Esophagus muscularis mucosa (tissue), 4 donors: ENCODE measurements around the gene TNNC2. TPM values are rescaled to one million over a fixed set of nuclear protein-coding genes. Genes with fewer than 3 reads are reported as not detected.

Source experiments
- DNase-seq: peaks from one replicate; pipeline ENCODE4 v3.0.0-alpha.2; 2017; ENCODE audit errors: extremely low spot score
- H3K27ac ChIP-seq, 4 donors: fragments of 200-600 bp; sonication (generic); replicated peaks in 1 of 4; 1 replicate in 3 of 4; 2 replicates in 1 of 4; pipeline ENCODE4 v1.5.1; 2016 to 2019; ENCODE audit warnings: mild to moderate bottlenecking in 1 of 4
- H3K27me3 ChIP-seq, 4 donors: fragments of 200-600 bp; sonication (generic); one replicate each; pipeline versions ENCODE4 v1.5.1 to v1.6.0; 2016 to 2019
- H3K36me3 ChIP-seq, 4 donors: fragments of 200-600 bp; sonication (generic); one replicate each; pipeline ENCODE4 v1.5.1; 2016 to 2019
- H3K4me1 ChIP-seq, 4 donors: fragments of 200-600 bp; sonication (generic); one replicate each; pipeline ENCODE4 v1.5.1; 2016 to 2019
- H3K4me3 ChIP-seq, 4 donors: fragments of 200-600 bp; sonication (generic); 1 replicate in 2 of 4; 2 replicates in 2 of 4; pipeline ENCODE4 v1.5.1; 2016 to 2019; ENCODE audit warnings: mild to moderate bottlenecking in 4 of 4, moderate library complexity in 1 of 4
- H3K9me3 ChIP-seq, 4 donors: fragments of 200-600 bp; sonication (generic); 1 replicate in 3 of 4; 2 replicates in 1 of 4; pipeline ENCODE4 v1.5.1; 2016 to 2019
- CTCF ChIP-seq, 3 experiments: fragments of 200-600 bp in 2 of 3; fragments of 450-650 bp in 1 of 3; sonication (generic) in 2 of 3; IDR thresholded peaks; one replicate each; pipeline ENCODE4 v1.5.1; 2017 to 2019; ENCODE audit warnings: antibody characterized with exemption in 3 of 3, mild to moderate bottlenecking in 2 of 3, moderate library complexity in 1 of 3
- EP300 ChIP-seq: sonication (generic); formaldehyde crosslinking; IDR thresholded peaks from one replicate; pipeline ENCODE4 v1.6.1; 2017; ENCODE audit warnings: antibody characterized with exemption
- POLR2A ChIP-seq: fragments of 450-650 bp; IDR thresholded peaks from one replicate; pipeline ENCODE4 v1.6.1; 2017; ENCODE audit warnings: antibody characterized with exemption, moderate library complexity, mild to moderate bottlenecking, low read depth
- POLR2AphosphoS5 ChIP-seq, 2 donors: sonication (generic); formaldehyde crosslinking; IDR thresholded peaks; one replicate each; pipeline ENCODE4 v1.6.1; 2017; ENCODE audit warnings: antibody characterized with exemption in 2 of 2
- WGBS: methylation state at CpG from one replicate; pipeline ENCODE4 v1.1.5; 2018; 5-methylcytosine and 5-hydroxymethylcytosine counted together
- intact Hi-C: fragments of 100-400 bp; cut with DNase I; formaldehyde crosslinking; loops from one replicate; pipeline ENCODE4 v1.15.1; 2023
- total RNA-seq, 4 donors: library from RNA; depleted of rRNA; stranded (reverse); fragments of >200 nt; gene quantifications; one replicate each; pipeline versions ENCODE4 v1.1.0 to v1.2.1, GENCODE V29; 2016

Gene TNNC2
- total RNA-seq, 4 donors from 2014 or later, result 0.46 to 3.1 (median 1.8) TPM

GRCh38 chr20:45850926-45851325 is 23.8 kb upstream of the TNNC2 start:
- Histone ChIP-seq H3K4me1 (peaks cover 15 to 33% (median 20%) of the 10 kb centered on the region in 4 donors), H3K36me3 (peaks cover 19 to 75% (median 47%) of the 10 kb centered on the region in 4 donors), H3K9me3 (no peaks in the 10 kb centered on the region), H3K27me3 (no peaks in the 10 kb centered on the region), H3K4me3 (no peak overlapping the region), H3K27ac (no peak overlapping the region)
- intact Hi-C loops, result no loop called here
- DNase-seq, result no peak
- 92% methylated on average over 1 of the region's 1 CpG for WGBS
- no peak for TF ChIP-seq EP300
- TF ChIP-seq POLR2A, result no peak
- TF ChIP-seq POLR2AphosphoS5 (IDR thresholded peaks at IDR 0.05), result no peak
- TF ChIP-seq CTCF (IDR thresholded peaks at IDR 0.05), result no peak

GRCh38 chr20:45850238-45850637 is 23.1 kb upstream of the TNNC2 start:
- Histone ChIP-seq H3K4me3 (no peak overlapping the region), H3K4me1 (peaks cover 8 to 33% (median 13%) of the 10 kb centered on the region in 4 donors), H3K27me3 (no peaks in the 10 kb centered on the region), H3K27ac (no peak overlapping the region), H3K36me3 (peaks cover 21 to 82% (median 54%) of the 10 kb centered on the region in 4 donors), H3K9me3 (no peaks in the 10 kb centered on the region)
- 77% methylated on average over 2 of the region's 2 CpGs for WGBS
- TF ChIP-seq CTCF (IDR thresholded peaks at IDR 0.05) (no peak), POLR2AphosphoS5 (IDR thresholded peaks at IDR 0.05) (no peak), EP300 (no peak), POLR2A (no peak)
- no peak for DNase-seq
- intact Hi-C loops, result no loop called here

GRCh38 chr20:45848969-45849582 is 22.0 kb upstream of the TNNC2 start:
- intact Hi-C loops, result no loop called here
- H3K9me3 ChIP-seq, result no peaks in the 10 kb centered on the region
- H3K27ac ChIP-seq, result peak overlapping the region in 1 of 4 donors; percentile 10
- 75% methylated on average over 8 of the region's 8 CpGs for WGBS
- no peak for TF ChIP-seq CTCF (IDR thresholded peaks at IDR 0.05)
- TF ChIP-seq EP300, result no peak
- TF ChIP-seq POLR2AphosphoS5 (IDR thresholded peaks at IDR 0.05), result no peak
- TF ChIP-seq POLR2A, result no peak
- H3K4me3 ChIP-seq, result no peak overlapping the region
- peaks cover 0 to 26% (median 2%) of the 10 kb centered on the region in 4 donors for H3K4me1 ChIP-seq
- H3K36me3 ChIP-seq, result peaks cover 24 to 83% (median 63%) of the 10 kb centered on the region in 4 donors
- no peaks in the 10 kb centered on the region for H3K27me3 ChIP-seq
- no peak for DNase-seq

- 96% methylated on average over 7 of the region's 8 CpGs for WGBS
- DNase-seq, result no peak
- Histone ChIP-seq H3K4me3 (no peak overlapping the region), H3K27me3 (no peaks in the 10 kb centered on the region), H3K4me1 (peaks cover 0 to 26% (median 7%) of the 10 kb centered on the region in 4 donors), H3K9me3 (no peaks in the 10 kb centered on the region), H3K27ac (peak overlapping the region in 2 of 4 donors; percentile 5 to 10), H3K36me3 (peaks cover 30 to 83% (median 65%) of the 10 kb centered on the region in 4 donors)
- intact Hi-C loops, result no loop called here
- TF ChIP-seq CTCF (IDR thresholded peaks at IDR 0.05), result no peak
- TF ChIP-seq POLR2AphosphoS5 (IDR thresholded peaks at IDR 0.05), result no peak
- no peak for TF ChIP-seq EP300
- no peak for TF ChIP-seq POLR2A
Observed at GRCh38 chr20:45848421-45848820, 21.3 kb upstream of the TNNC2 start.
